Uterus (tissue), 2 donors: ENCODE results near the gene ABCA13.

Experiments
- CTCF ChIP-seq, 4 experiments: fragments of 200-600 bp in 2 of 4; fragments of 450-650 bp in 2 of 4; sonication (generic) in 2 of 4; IDR thresholded peaks; one replicate each; pipeline ENCODE4 v1.5.1; 2016 to 2019; ENCODE audit warnings: antibody characterized with exemption in 4 of 4, mild to moderate bottlenecking in 2 of 4, moderate library complexity in 1 of 4
- POLR2A ChIP-seq, 2 donors: fragments of 450-650 bp; IDR thresholded peaks; one replicate each; pipeline ENCODE4 v1.6.1; 2016; ENCODE audit warnings: antibody characterized with exemption in 2 of 2, mild to moderate bottlenecking in 1 of 2, moderate library complexity in 1 of 2

- no peak for TF ChIP-seq POLR2A (IDR thresholded peaks at IDR 0.05)
- no peak for TF ChIP-seq CTCF (IDR thresholded peaks at IDR 0.05)
These were observed 165.9 kb downstream of the ABCA13 start for GRCh38 chr7:48337012-48337621.
